ENCODE data around the gene PLCG2.
"Not testable (repeated sequence)": the region's sequence is repeated elsewhere in the genome, so short reads cannot be mapped to it uniquely, and the experiment has no call there.

PLCG2 gene

GRCh38 chr16:81850197-81850944, 71.3 kb downstream of the PLCG2 start:
- no peak for DNase-seq

GRCh38 chr16:81852347-81852746, 73.3 kb downstream of the PLCG2 start:
- DNase-seq, result no peak

GRCh38 chr16:81855552-81856153, 76.6 kb downstream of the PLCG2 start:
- no peak for DNase-seq

GRCh38 chr16:81860287-81861266, 81.5 kb downstream of the PLCG2 start:
- DNase-seq, result no peak

GRCh38 chr16:81861503-81861902, 82.4 kb downstream of the PLCG2 start:
- no peak for DNase-seq

GRCh38 chr16:81861915-81862314, 82.8 kb downstream of the PLCG2 start:
- DNase-seq, result no peak

GRCh38 chr16:81863630-81864352, 84.7 kb downstream of the PLCG2 start:
- no peak for DNase-seq

- no peak for DNase-seq
These were observed 85.7 kb downstream of the PLCG2 start for GRCh38 chr16:81864646-81865382.

GRCh38 chr16:81866820-81867440, 87.8 kb downstream of the PLCG2 start:
- no peak for DNase-seq

GRCh38 chr16:81868057-81868748, 89.1 kb downstream of the PLCG2 start:
- DNase-seq, result no peak

GRCh38 chr16:81869326-81869725, 90.2 kb downstream of the PLCG2 start:
- DNase-seq, result no peak

- no peak for DNase-seq
These were observed 94.1 kb downstream of the PLCG2 start for GRCh38 chr16:81873206-81873605.

- peak; percentile 47 to 48 for DNase-seq
These were observed 95.0 kb downstream of the PLCG2 start for GRCh38 chr16:81873843-81874752.

GRCh38 chr16:81875461-81875860, 96.4 kb downstream of the PLCG2 start:
- no peak for DNase-seq

GRCh38 chr16:81876273-81876900, 97.3 kb downstream of the PLCG2 start:
- DNase-seq, result no peak

- not testable (repeated sequence) for DNase-seq
These were observed 98.4 kb downstream of the PLCG2 start for GRCh38 chr16:81877490-81877889.

GRCh38 chr16:81878529-81878928, 99.4 kb downstream of the PLCG2 start:
- no peak for DNase-seq

GRCh38 chr16:81879625-81880024, 100.5 kb downstream of the PLCG2 start:
- DNase-seq, result no peak

- DNase-seq, result no peak
These were observed 101.7 kb downstream of the PLCG2 start for GRCh38 chr16:81880816-81881215.
